ENCODE measurements around the gene XPO6.
"Not testable (repeated sequence)": the region's sequence is repeated elsewhere in the genome, so short reads cannot be mapped to it uniquely, and the experiment has no call there.

The XPO6 gene

GRCh38 chr16:28231763-28232162 is 20.0 kb upstream of the XPO6 start:
- H3K27ac ChIP-seq (replicated peaks), result no peak overlapping the region
- TF ChIP-seq CTCF (IDR thresholded peaks at IDR 0.05; ENCODE audit: insufficient read depth, low read length) (no peak), REST (IDR thresholded peaks at IDR 0.05; ENCODE audit: insufficient replicate concordance, low read depth) (no peak), SPI1 (IDR thresholded peaks at IDR 0.05; ENCODE audit: borderline replicate concordance, low read depth) (no peak), POLR2AphosphoS5 (IDR thresholded peaks at IDR 0.05; ENCODE audit: low read depth) (no peak), GABPA (IDR thresholded peaks at IDR 0.05; ENCODE audit: low read depth) (no peak)

GRCh38 chr16:28223909-28224308 is 12.1 kb upstream of the XPO6 start:
- H3K27me3 ChIP-seq (ENCODE audit: insufficient read depth, poor library complexity, severe bottlenecking); DNase-seq (ENCODE audit: low read depth in 1 of 2, low spot score in 1 of 2); H3K27ac ChIP-seq (replicated peaks); H3K4me3 ChIP-seq (replicated peaks; ENCODE audit: insufficient read depth, low read length): not testable (repeated sequence)

More at GRCh38 chr16:28231763-28232162, 20.0 kb upstream of the XPO6 start:
- H3K4me3 ChIP-seq (replicated peaks; ENCODE audit: insufficient read depth, low read length), result no peak overlapping the region
- no peak for DNase-seq (ENCODE audit: low read depth in 1 of 2, low spot score in 1 of 2)
- no peaks in the 10 kb centered on the region for H3K27me3 ChIP-seq (ENCODE audit: insufficient read depth, poor library complexity, severe bottlenecking)

- not testable (repeated sequence) for H3K27ac ChIP-seq (replicated peaks); H3K27me3 ChIP-seq (ENCODE audit: insufficient read depth, poor library complexity, severe bottlenecking); H3K4me3 ChIP-seq (replicated peaks; ENCODE audit: insufficient read depth, low read length); DNase-seq (ENCODE audit: low read depth in 1 of 2, low spot score in 1 of 2)
These were observed 8.0 kb upstream of the XPO6 start for GRCh38 chr16:28219777-28220176.

- no peak for DNase-seq (ENCODE audit: low read depth in 1 of 2, low spot score in 1 of 2)
- H3K4me3 ChIP-seq (replicated peaks; ENCODE audit: insufficient read depth, low read length), result no peak overlapping the region
- no peak for TF ChIP-seq CTCF (IDR thresholded peaks at IDR 0.05; ENCODE audit: insufficient read depth, low read length)
- no peak for TF ChIP-seq SPI1 (IDR thresholded peaks at IDR 0.05; ENCODE audit: borderline replicate concordance, low read depth)
- TF ChIP-seq REST (IDR thresholded peaks at IDR 0.05; ENCODE audit: insufficient replicate concordance, low read depth), result no peak
- no peak for TF ChIP-seq GABPA (IDR thresholded peaks at IDR 0.05; ENCODE audit: low read depth)
- no peak for TF ChIP-seq POLR2AphosphoS5 (IDR thresholded peaks at IDR 0.05; ENCODE audit: low read depth)
- H3K27ac ChIP-seq (replicated peaks), result no peak overlapping the region
- H3K27me3 ChIP-seq (ENCODE audit: insufficient read depth, poor library complexity, severe bottlenecking), result no peaks in the 10 kb centered on the region
These were observed 7.5 kb upstream of the XPO6 start for GRCh38 chr16:28219282-28219681.

- peak in 1 of 2 experiments; percentile 70 for DNase-seq (ENCODE audit: low read depth in 1 of 2, low spot score in 1 of 2)
- Histone ChIP-seq H3K27ac (replicated peaks) (no peak overlapping the region), H3K4me3 (replicated peaks; ENCODE audit: insufficient read depth, low read length) (no peak overlapping the region), H3K27me3 (ENCODE audit: insufficient read depth, poor library complexity, severe bottlenecking) (no peaks in the 10 kb centered on the region)
- no peak for TF ChIP-seq REST (IDR thresholded peaks at IDR 0.05; ENCODE audit: insufficient replicate concordance, low read depth)
- TF ChIP-seq CTCF (IDR thresholded peaks at IDR 0.05; ENCODE audit: insufficient read depth, low read length), result peak; percentile 67
- no peak for TF ChIP-seq GABPA (IDR thresholded peaks at IDR 0.05; ENCODE audit: low read depth)
These were observed 6.3 kb upstream of the XPO6 start for GRCh38 chr16:28218109-28218508.

Measured in HL-60 (cell line).